K562 (cell line): Measurements from ENCODE around the gene PRR14. TPM values are rescaled to one million over a fixed set of nuclear protein-coding genes. Genes with fewer than 3 reads are reported as not detected.

ENCODE experiments used
- ARID1B ChIP-seq: fragments of 450-650 bp; IDR thresholded peaks from 2 replicates; pipeline ENCODE4 v1.6.1; 2016; ENCODE audit warnings: antibody characterized with exemption, mild to moderate bottlenecking, inconsistent platforms
- CBFB ChIP-seq: sonication (generic); formaldehyde crosslinking; IDR thresholded peaks from 2 replicates; pipeline ENCODE4 v1.4.0; 2020; ENCODE audit warnings: mild to moderate bottlenecking, missing genetic modification reagents
- CHD7 ChIP-seq: fragments of 200-600 bp; sonication (generic); IDR thresholded peaks from one replicate; pipeline ENCODE4 v1.6.1; 2012; ENCODE audit warnings: mild to moderate bottlenecking, low read depth, low read length, inconsistent platforms
- GABPB1 ChIP-seq: sonication (generic); formaldehyde crosslinking; IDR thresholded peaks from 2 replicates; pipeline ENCODE4 v1.8.0; 2022; ENCODE audit warnings: mild to moderate bottlenecking, missing genetic modification reagents
- ILF3 ChIP-seq: fragments of 450-650 bp; IDR thresholded peaks from 2 replicates; pipeline ENCODE4 v1.6.1; 2018; ENCODE audit warnings: antibody characterized with exemption, mild to moderate bottlenecking, moderate library complexity, borderline replicate concordance
- MAX ChIP-seq: sonication (generic); formaldehyde crosslinking; IDR thresholded peaks from 2 replicates; pipeline ENCODE4 v1.9.0; 2022; ENCODE audit warnings: mild to moderate bottlenecking, missing genetic modification reagents
- MXI1 ChIP-seq: IDR thresholded peaks from 2 replicates; pipeline ENCODE4 v1.6.1; 2011; ENCODE audit warnings: low read depth, mild to moderate bottlenecking, improper control_type of control experiment, low read length
- NBN ChIP-seq: fragments of 450-650 bp; IDR thresholded peaks from 2 replicates; pipeline ENCODE4 v1.6.1; 2016; ENCODE audit warnings: low read depth, mild to moderate bottlenecking
- ZBTB34 ChIP-seq: fragments of 250-450 bp; sonication (Bioruptor Pico); IDR thresholded peaks from 2 replicates; pipeline ENCODE4 v1.8.0; 2021; ENCODE audit warnings: mild to moderate bottlenecking, moderate library complexity
- ZHX1 ChIP-seq: fragments of 150-350 bp; conservative IDR thresholded peaks from 2 replicates; pipeline ENCODE4 v1.6.1; 2014; ENCODE audit warnings: low read length
- ZNF263 ChIP-seq: sonication (generic); formaldehyde crosslinking; IDR thresholded peaks from 2 replicates; pipeline ENCODE4 v1.8.0; 2022; ENCODE audit warnings: mild to moderate bottlenecking, missing genetic modification reagents, borderline replicate concordance
- polyA plus RNA-seq, 8 experiments: library from polyadenylated mRNA; depleted of rRNA in 4 of 8; stranded (reverse) in 5 of 8; unstranded in 3 of 8; fragments of >200 nt; fragmentation: Nextera tagmentation in 2 of 8; fragmentation: Illumina TruSeq in 1 of 8; extraction: Ambion mirVana in 2 of 8; extraction: Trizol in 1 of 8; gene quantifications; 2 replicates each; pipeline versions ENCODE4 v1.2.1 to v1.2.3, GENCODE V29; 2011 to 2014; ENCODE audit warnings: inconsistent platforms in 1 of 8, missing spikeins in 1 of 8
- total RNA-seq, 7 experiments: library from RNA; depleted of rRNA in 6 of 7; stranded (reverse); fragments of >200 nt in 6 of 7; fragmentation: Illumina TruSeq in 2 of 7; extraction: Trizol in 2 of 7; gene quantifications; 2 replicates each; pipeline versions ENCODE4 v1.2.1 to v1.2.3, GENCODE V29; 2011 to 2021; ENCODE audit warnings: low replicate concordance in 1 of 7

PRR14 gene
- total and polyA plus RNA-seq, 9 of the 15 experiments (the other 6 are each of a cell fraction or from before 2014, with no cell fraction given), result 2.2 to 63.1 (median 11.5) TPM

- TF ChIP-seq ZHX1 (no peak), NBN (peak; percentile 90), ILF3 (peak; percentile 66; the same call in 1 of the 2 replicates), ZBTB34 (CRISPR knock-in tag) (no peak), MAX (CRISPR knock-in tag) (peak; percentile 76), MXI1 (no peak; the same call in 1 of the 2 replicates), CHD7 (no peak), ARID1B (peak; percentile 46; the same call in 1 of the 2 replicates), CBFB (no peak), ZNF263 (peak; percentile 98), GABPB1 (CRISPR knock-in tag) (peak; percentile 84)
Observed at GRCh38 chr16:30657866-30658730, 7.3 kb downstream of the PRR14 start, which contains the start of gene FBRS (continued).
